NCI-H1417 (cell line): Measurements from ENCODE around the gene REV1.

Experiments
- DNase-seq, 3 experiments: peaks; one replicate each; lab custom pipeline; 2025; lab: John Stamatoyannopoulos, UW

Gene REV1

DNA sequence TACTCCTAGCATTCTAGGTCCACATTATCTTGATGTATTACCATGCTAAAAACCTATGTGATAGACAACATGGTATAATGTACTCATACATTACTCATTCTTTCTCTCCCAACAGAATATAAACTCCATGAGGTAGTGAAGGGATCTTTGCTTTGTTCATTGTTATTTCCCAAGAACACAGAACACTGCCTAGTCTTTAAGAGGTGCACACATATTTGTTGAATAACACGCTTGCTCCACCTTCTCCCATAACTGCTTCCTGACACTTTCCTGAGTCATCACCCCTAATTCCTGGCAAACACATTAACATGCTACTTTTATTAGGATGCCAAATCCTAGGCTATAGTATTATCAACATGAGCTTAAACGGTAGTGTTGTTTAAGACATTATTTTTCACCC is 41.3 kb downstream of the REV1 start:
- DNase-seq = no peak

DNA sequence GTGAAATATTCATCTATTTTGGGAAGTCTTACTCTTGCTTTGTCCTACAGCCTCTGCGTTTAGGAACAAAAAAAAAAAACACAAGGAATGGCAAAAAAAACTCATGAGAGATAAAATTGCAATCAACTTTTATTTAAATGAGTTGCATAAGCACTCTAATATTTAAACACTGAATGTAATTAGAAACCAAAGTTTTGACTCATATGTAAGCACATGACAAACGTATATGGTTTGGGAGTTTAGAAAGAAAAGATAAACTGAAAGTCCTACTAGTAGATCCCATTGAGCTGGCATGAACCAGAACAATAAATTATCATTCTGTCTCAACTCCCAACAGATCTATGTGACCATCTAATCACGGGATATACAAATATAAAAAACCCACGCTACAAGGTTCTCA is 44.8 kb downstream of the REV1 start:
- no peak for DNase-seq

DNA sequence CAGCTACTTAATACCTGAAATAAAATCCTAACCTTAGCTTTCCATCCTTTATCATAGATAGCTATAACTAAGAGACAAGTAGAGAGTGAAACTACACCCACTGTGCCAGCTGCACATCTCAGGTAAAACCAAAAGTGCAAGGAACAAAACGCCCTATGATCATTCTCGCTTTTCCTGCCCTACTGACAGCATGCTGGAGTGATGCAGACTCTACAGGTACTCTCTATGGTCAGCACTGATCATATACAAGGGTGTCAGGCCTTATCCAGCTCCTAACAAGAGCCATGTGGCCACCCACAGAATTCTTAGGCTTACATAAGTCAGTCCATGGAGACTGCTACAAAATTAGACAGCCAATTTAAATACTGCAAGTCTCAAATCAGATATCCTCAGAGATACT is 45.6 kb downstream of the REV1 start:
- no peak for DNase-seq

DNA sequence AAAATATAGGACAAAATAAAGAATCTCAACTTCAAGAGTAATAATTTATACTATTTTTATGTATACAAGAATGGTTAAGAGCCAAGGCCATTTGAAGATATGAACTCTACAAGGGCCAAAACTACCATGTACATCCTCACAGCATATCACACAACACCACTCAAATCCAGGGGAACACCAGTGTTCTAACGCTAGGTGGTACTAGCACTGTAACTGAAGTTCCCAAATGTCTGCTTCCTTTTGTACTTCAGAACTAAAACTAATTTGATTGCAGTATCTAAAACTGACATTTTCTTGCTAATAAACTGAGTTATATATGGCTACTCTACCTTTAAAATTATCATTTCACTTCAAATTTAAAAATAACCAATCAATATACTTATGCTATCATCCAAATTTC is 47.0 kb downstream of the REV1 start:
- no peak for DNase-seq

DNA sequence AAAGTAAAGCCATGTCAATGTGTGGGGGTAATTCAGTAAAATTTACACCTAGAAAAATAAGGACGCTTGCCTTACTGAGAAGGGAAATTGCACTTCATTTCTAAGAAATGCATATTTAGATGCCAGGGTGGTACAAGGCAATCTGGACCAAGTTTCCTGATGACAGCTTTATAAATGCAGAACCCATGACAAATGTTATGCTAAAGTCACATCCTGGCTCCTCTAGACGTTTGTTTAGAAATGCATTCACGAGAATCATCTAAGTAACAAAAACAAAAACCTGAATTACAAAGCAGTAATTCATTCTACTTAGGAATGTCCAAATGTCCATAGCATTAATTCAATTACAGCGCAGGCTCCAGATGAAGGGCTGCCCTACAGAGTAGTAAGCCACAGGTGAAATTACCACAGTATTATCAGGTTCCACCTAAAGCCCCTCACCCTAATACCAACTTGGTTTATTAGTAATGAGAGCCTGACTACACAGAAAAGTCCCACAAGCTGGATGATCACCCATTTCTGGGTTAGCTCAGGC is 49.8 kb downstream of the REV1 start:
- DNase-seq = no peak

DNA sequence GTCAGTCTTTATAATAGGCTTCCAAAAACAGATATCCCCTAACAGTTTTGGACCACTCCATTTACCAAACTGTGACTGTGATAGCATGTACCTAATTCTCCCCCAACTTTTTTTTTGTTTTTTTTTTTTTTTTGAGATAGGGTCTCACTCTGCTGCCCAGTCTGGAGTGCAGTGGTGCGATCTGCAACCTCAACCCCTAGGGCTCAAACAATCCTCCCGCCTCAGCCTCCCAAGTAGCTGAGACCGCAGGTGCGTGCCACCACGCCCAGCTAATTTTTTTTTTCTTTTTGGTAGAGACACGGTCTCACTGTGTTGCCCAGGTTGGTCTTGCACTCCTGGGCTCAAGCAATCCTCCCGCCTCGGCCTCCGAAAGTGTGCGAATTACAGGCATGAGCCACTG is 52.9 kb downstream of the REV1 start:
- no peak for DNase-seq

DNA sequence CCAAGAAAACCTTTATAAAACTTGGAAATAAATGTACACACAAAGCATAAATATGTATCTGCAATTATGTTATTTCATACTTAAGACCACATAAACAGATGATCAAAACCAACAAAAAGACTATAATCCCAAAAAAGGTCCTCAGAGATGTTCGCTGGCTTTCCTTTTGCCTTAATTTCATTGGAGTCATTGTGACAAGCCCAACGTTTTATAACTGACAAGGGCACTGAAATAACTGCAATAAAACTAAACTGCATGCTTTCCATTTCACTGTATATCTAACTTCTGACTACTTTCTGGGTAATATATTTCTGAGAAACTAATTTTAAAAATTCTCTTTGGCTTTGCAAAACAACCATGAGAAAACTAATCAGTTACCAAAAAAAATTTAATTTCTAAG is 56.5 kb downstream of the REV1 start:
- DNase-seq = no peak

DNA sequence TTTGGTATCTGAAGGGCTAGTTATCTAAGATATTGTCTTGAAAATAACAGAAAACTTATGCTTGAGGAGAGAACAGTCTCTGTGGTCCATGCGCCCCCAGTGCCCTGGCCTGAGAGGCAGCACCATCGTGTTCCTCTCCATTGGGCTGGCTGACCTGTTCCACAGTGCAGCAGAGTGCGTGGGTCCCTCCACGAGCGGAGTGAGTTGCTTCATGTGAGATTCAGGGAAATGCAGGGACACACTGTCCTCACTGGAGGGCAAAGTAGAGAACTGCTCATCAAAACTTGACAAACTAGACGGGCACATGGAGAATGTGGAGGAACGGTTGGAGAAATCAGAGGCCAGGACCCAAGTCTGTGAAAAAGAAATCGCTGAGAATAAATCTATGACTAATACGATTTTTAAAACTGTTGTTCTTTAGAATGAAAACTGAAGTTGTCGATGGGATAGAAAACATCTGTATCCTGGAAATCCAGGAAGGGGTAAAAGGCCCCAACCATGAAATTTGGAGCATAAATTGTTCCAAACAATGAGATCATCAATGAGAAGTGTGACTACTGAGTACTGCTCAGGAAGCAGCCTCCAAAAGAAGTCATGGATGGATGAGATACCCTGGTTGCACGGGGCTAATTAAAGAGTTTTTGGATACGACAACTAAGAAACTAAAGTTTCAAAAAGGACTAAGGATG is 58.1 kb downstream of the REV1 start:
- no peak for DNase-seq

DNA sequence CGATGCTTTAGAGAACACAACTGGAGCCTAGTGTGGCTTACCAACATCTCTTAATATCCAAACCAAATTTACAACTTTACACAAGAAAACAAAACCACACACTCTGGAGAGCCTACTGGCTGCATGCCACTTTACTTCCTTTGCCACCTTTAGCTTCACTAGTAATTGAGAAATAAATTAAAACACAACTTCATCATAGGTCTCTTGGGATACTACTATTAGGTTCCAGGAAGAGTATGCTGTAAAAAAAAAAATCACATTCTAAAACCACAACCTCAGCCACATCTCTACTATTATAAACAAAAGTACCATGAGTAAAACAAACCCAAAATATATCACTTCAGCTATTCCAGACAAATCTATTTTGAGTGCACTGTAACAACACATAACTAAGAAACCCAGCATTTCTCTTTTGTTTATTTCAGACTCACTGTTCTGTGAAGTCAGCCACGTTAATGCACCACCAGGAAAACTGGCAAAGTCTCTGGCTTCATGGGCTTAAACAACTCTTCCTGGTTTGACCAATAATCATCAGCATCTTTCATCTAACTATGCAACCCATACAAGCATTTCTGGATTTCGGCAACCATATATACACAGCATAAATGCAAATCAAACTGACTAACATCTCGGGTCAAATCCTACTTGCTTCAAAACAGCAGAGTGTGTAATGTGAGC is 59.1 kb downstream of the REV1 start:
- DNase-seq = no peak

DNA sequence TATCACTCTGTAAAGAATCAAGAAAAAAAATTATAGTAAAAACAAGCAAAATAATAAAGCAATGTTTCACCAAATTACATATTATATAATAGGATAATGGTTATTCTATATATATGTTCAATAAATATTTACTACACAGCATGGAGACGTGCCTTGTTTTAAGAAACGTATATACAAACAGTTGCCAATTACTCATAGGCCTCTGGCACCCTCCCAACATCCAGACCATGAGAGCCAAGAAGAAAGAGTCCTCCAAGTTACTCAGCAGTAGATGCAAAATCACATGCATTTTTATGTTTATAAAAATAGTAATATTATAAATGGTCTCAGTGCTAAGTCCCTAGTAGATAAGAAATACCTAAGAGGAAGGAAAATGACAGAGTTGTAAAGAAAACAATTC is 64.8 kb downstream of the REV1 start:
- DNase-seq = no peak

DNA sequence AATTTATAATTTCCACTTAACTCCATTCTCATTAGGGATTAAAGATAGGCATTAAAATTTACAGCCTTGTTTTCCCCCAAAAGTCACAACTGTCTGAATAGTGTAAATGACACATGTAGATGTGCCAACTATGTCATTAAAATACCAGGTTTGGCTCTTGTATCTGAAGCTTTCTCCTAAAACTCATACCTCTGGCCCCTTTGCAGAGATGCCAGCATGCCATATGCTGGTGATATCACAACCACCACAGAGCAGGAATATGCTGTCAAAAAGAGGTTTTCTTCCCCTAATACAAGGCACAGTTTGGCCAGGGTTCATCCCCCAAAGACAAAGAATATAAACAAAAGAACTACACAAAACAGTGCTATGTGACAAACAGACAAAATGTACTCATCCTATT is 65.4 kb downstream of the REV1 start:
- no peak for DNase-seq

DNA sequence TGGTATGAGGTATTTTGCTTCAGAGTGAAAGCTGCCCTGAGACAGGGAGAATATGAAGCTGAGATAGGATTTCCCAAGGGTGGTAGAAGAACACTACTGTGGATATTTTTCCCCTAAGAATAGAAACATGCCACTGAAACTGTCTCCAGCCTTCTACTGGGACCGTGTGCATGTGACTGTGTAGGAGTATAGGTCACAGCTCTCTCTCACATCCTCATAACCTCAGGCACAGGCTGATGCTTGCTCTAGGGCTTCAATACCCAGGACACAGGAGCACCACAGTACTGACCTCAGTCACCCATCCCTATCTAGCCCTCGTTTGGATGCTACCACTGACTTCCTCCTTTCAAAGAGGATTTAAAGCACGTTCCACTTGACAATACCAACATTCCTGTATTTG is 67.2 kb downstream of the REV1 start:
- DNase-seq = no peak

DNA sequence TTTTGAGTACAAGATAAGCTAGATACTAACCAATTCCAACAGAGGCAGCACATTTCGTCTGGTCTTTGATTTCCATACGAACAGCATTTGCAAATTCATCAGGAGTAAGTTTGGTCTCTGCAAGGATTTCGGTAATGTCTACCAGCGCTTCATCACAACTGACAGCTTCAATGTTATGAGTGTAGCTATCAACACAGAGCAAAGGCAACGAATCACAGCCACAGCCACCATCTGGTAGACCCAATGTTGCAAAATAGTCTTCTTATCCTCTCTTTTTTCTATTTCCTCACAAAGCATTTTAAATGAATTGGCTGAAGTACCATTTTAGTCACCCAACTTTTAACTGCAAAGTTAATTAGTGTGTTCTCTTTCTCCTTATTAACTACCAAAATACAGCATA is 68.3 kb downstream of the REV1 start:
- no peak for DNase-seq

DNA sequence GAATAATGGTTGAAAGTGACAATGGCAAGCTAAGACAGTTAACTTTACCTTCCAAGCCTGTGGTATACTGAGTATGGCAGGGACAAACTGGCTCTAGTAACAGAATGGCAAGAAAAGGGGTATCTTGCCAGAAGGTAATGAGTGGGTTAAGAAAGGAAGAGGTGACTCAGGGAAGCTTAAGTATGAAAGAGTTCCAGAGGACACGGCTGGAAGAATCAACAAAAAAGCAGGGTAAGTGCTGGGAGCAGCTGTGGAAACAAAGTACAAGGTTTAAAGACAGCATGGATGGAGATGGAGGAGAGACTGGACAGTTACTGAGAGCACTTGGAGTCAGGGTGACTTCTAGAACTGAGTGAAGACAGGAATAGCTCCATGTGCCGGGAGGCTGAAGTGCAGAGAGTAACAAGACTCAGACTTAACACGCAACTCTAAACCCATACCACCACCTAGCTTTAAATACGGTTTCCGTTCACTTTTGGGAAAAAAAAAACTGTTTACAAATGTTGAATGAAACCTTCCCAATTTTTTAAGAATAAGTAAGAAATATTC is 69.0 kb downstream of the REV1 start:
- no peak for DNase-seq

DNA sequence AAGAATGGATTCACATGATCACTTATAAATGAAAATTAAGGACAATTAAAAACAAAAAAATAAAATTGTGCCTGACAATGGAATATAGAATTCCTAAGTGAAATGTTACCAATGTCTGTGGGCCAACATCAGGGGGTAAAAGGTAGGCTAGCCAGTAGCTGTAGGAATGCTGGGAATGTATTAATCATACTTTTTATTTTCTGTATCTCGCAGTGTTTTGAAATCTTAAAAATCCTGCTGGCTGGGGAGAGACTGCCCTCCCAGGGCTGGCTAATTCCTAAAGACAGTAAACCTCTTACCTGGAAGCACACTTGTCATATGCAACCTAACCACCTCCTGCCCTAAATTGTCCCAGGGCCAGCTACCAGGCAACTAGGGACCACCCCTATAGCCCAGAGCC is 69.8 kb downstream of the REV1 start:
- no peak for DNase-seq

DNA sequence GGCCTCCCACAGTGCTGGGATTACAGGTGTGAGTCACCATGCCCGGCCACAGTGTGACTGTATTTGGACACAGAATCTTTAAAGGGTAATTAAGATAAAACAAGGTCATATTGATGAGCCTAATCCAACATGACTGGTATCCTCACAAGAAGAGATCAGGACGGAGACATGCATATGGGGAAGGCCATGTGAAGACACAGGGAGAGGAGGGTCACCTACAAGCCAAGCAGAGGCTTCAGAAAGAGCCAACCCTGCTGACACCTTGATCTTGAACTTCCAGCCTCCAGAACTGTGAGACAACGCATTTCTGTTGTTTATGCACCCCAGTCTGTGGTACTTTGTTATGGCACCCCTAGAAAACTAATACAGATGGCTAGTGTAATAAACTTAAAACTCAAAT is 72.4 kb downstream of the REV1 start:
- no peak for DNase-seq

DNA sequence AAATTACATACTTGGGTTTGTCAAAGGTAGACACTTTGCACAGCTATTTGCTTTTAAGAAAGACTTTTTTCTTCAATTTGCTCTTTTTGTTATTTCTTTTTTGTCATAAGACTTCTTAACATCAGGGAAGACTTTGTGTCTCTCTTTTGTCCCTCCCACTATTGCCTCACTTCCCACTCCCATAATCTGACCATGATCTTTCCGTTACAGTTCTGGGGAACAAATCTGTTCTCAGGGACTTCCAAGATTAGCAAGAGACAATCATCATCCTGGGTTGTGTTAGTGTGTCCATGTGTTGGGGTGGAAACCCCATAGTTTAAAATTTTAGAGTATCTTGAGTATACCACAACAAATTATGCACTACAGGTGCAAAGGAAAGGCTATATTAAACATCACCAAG is 75.3 kb downstream of the REV1 start:
- no peak for DNase-seq

DNA sequence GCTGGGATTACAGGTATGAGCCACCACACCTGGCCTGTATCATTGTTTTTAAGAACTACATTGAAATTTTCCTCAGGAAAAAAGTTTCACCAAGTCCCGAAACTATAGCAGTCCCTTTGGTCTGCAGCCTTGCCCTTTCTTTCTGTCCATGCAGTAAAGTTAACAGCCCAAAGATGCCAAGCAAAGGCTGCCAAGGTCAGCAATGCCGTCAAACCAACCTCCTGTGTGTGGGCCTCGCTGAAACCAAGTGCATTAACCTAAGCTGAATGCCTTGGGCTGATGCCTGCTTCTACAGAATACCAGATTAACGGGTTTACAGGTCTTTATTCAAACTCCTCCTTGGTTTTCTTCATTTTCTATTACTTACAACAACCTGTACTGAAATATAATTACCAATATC is 79.5 kb downstream of the REV1 start:
- DNase-seq = no peak

DNA sequence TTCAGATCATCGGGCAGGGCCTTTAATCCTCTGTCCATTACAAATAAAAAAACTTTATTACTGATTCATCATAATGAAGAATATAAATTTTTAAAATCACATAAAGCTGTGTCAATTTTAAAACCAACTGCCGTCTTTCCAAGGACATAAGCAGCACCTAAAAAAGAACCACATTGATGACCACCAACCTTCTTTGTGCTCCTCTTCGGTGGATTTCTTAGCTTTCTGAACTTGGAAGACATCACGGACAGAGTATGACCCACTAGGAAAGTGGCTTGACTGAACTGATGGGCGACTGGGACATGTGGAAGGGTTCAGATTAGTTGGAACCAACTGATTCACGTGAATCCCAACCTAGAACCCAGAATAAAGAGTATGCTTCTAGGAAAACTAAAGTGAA is 83.7 kb downstream of the REV1 start:
- no peak for DNase-seq

DNA sequence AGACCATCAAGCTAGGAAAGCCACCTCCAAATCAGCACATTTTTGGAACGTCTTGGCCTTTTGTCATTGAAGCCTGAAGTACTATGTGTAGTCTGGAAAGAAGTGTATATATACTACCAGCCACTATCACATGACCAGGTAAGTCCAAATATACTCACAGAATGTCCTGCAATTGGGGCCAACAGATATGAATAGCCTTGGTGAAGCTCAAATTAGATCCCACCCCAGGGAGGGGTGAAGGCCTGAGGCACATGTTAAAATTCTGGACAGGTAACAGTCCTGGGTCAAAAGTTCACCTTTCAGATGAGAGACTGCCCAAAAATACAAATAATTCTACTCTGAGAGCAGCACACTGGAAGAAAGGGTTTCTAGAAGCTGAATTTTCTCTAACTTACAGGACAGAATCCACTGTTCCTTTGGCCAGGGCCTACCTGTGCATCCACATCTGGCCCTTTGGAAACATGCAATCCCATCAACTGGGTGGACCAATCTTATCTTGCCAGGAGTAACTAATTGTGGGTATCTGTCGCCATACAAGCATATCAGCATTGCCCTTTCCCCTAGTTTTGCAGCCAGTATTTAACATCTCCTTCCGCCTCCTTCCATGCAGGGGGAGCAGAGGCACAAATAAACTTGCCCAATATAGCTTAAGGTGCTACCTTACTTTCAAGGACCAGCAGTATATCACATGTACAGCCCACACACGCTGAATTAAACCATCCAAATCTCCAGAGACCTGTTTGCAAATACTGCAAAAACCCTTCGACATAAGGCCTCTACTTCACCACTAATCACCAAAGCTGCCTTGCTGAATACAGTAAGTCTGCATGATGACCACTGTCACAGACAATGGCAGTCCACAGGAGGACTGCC is 84.8 kb downstream of the REV1 start:
- DNase-seq = no peak

DNA sequence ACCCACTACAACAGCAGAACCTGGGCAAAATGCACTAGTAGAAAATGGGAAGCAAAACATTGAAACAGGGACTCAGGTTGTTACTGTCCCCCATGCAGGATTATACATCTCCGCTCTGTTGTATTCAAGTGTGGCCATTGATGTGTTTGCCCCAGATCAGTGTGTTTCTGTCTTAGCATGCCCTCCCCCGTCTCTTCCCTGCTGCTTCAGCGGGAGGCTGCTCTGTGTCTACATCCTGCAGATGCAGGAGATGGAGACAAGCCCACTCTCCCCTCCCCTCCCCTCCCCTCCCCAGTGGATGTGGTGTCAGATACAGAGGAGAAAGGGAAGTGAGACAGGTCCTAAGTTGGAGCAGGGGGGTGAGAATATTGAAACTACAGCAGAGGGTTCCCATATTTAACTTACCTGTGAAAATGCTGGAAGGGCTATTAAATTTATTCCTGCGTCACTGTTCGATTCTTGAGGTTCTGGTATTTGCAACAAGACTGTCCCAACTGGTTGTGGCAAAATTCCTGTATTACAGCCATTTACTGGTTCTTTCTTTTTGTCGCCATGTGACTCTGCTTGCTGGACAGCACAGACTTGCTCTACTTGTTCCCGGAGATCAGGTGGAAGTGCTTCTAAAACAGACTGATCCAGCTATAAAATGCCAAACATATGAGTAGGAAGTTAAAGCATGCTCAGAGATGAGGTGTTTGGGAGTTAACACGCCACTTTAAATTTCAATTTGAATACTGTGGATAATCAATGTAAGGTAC is 85.6 kb downstream of the REV1 start:
- DNase-seq = no peak

DNA sequence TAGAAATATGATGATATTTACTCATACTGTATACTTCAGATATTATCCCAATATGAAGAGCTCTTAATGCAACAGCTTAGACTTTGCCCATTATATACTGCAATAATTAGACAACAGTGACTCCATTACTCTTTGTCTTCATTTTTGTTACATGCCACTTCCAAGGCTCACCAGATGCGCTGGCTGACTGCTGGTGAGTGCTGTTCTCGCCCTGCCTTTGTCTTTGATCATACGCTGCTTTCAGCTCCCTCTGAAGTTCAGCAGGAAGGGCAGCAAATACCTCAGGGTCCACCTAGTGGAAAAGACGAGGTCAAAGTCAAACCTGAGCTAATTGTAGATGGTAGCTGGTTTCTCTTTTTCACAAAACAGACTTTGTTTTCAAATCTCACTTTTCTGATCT is 86.3 kb downstream of the REV1 start:
- no peak for DNase-seq
